B cell (primary cell): ENCODE measurements around the gene NFKBIL1. TPM values are rescaled to one million over a fixed set of nuclear protein-coding genes. Genes with fewer than 3 reads are reported as not detected.

Experiments
- ATAC-seq: fragments of 200-7000 bp; cut with Tn5 transposase; one replicate; pipeline ENCODE4 v1.10.0; 2021; ENCODE audit warnings: low read depth, mild to moderate bottlenecking, moderate number of reproducible peaks, moderate library complexity
- CTCF ChIA-PET: fragments of 350-600 bp; sonication (Branson Sonifier 250); formaldehyde crosslinking; loops from one replicate; lab custom pipeline; 2021; ENCODE audit warnings: antibody characterized with exemption, inconsistent platforms; lab: Charles Lee
- POLR2A ChIA-PET: fragments of 350-600 bp; sonication (Branson Sonifier 250); formaldehyde crosslinking; loops from one replicate; lab custom pipeline; 2021; ENCODE audit warnings: antibody characterized with exemption; lab: Charles Lee
- DNase-seq: peaks from one replicate; pipeline ENCODE4 v3.0.0; 2013
- H2AFZ ChIP-seq: 2 replicates; pipeline ENCODE4 v1.6.1; 2012; ENCODE audit warnings: mild to moderate bottlenecking, low read depth, low read length; ENCODE audit not compliant: insufficient read depth, poor library complexity, severe bottlenecking
- H3K27ac ChIP-seq, 2 donors: 1 replicate in 1 of 2; 2 replicates in 1 of 2; pipeline ENCODE4 v1.5.1; 2012 to 2013; ENCODE audit warnings: low read length in 2 of 2, mild to moderate bottlenecking in 2 of 2, moderate library complexity in 1 of 2
- H3K27me3 ChIP-seq, 4 experiments: fragments of 200-600 bp in 1 of 4; sonication (generic) in 1 of 4; replicated peaks in 1 of 4; 1 replicate in 2 of 4; 2 replicates in 2 of 4; pipeline versions ENCODE4 v1.6.1 to v1.7.0; 2013 to 2016; ENCODE audit warnings: low read length in 3 of 4, mild to moderate bottlenecking in 2 of 4, mixed read lengths in 1 of 4, moderate library complexity in 1 of 4; ENCODE audit not compliant: insufficient read depth in 4 of 4, control insufficient read depth in 3 of 4; ENCODE audit errors: control extremely low read depth in 1 of 4
- H3K36me3 ChIP-seq, 2 experiments: replicated peaks in 1 of 2; 1 replicate in 1 of 2; 2 replicates in 1 of 2; pipeline versions ENCODE4 v1.6.1 to v1.7.1; 2013; ENCODE audit warnings: low read length in 1 of 2; ENCODE audit not compliant: insufficient read depth in 2 of 2, control insufficient read depth in 1 of 2; ENCODE audit errors: control extremely low read depth in 1 of 2, extremely low read depth in 1 of 2
- H3K4me1 ChIP-seq, 2 donors: fragments of 200-600 bp in 1 of 2; sonication (generic) in 1 of 2; 1 replicate in 1 of 2; 2 replicates in 1 of 2; pipeline versions ENCODE4 v1.5.1 to v1.6.1; 2013 to 2017; ENCODE audit warnings: low read length in 2 of 2; ENCODE audit not compliant: control insufficient read depth in 2 of 2, insufficient read depth in 2 of 2
- H3K4me2 ChIP-seq: replicated peaks from 2 replicates; pipeline ENCODE3; 2012; ENCODE audit warnings: mild to moderate bottlenecking, low read depth, low read length; ENCODE audit not compliant: poor library complexity, severe bottlenecking
- H3K4me3 ChIP-seq, 5 experiments: fragments of 200-600 bp in 1 of 5; sonication (generic) in 1 of 5; 1 replicate in 3 of 5; 2 replicates in 2 of 5; pipeline versions ENCODE4 v1.5.1 to v1.7.0; 2011 to 2016; ENCODE audit warnings: low read length in 4 of 5, mild to moderate bottlenecking in 4 of 5, low read depth in 2 of 5, control low read depth in 1 of 5, moderate library complexity in 1 of 5; ENCODE audit not compliant: insufficient read depth in 1 of 5; ENCODE audit errors: control extremely low read depth in 1 of 5, extremely low read depth in 1 of 5
- H3K79me2 ChIP-seq: fragments of 200-600 bp; sonication (generic); one replicate; pipeline ENCODE4 v1.6.0; 2016; ENCODE audit warnings: low read length; ENCODE audit not compliant: control insufficient read depth, insufficient read depth
- H3K9ac ChIP-seq: fragments of 200-600 bp; sonication (generic); 2 replicates; pipeline ENCODE4 v1.6.1; 2017; ENCODE audit warnings: mild to moderate bottlenecking, low read length, moderate library complexity
- H3K9me3 ChIP-seq, 3 donors: one replicate each; pipeline versions ENCODE4 v1.6.1 to v1.7.1; 2013; ENCODE audit warnings: low read length in 2 of 3; ENCODE audit not compliant: control insufficient read depth in 2 of 3, insufficient read depth in 1 of 3; ENCODE audit errors: control extremely low read depth in 1 of 3
- H4K20me1 ChIP-seq: 2 replicates; pipeline ENCODE4 v1.6.0; 2012; ENCODE audit warnings: mild to moderate bottlenecking, low read length; ENCODE audit not compliant: insufficient read depth, control insufficient read depth, poor library complexity, severe bottlenecking
- H3K27ac Mint-ChIP-seq: one replicate; pipeline ENCODE4 v1.8.0; 2021; ENCODE audit warnings: mixed read lengths
- H3K27me3 Mint-ChIP-seq: one replicate; pipeline ENCODE4 v1.8.0; 2021; ENCODE audit warnings: mixed read lengths
- H3K4me1 Mint-ChIP-seq: one replicate; pipeline ENCODE4 v1.8.0; 2021; ENCODE audit warnings: mixed read lengths
- H3K4me3 Mint-ChIP-seq: one replicate; pipeline ENCODE4 v1.8.0; 2021; ENCODE audit warnings: mixed read lengths
- H3K9me3 Mint-ChIP-seq: one replicate; pipeline ENCODE4 v1.8.0; 2022; ENCODE audit warnings: mixed read lengths; ENCODE audit not compliant: insufficient read depth
- CTCF ChIP-seq: fragments of 200-600 bp; IDR thresholded peaks from one replicate; pipeline ENCODE4 v1.8.0; 2022; ENCODE audit warnings: antibody characterized with exemption, mild to moderate bottlenecking
- EZH2 ChIP-seq: IDR thresholded peaks from 2 replicates; pipeline ENCODE4 v1.6.1; 2012; ENCODE audit warnings: borderline replicate concordance, low read depth, mild to moderate bottlenecking, moderate library complexity, low read length; ENCODE audit not compliant: insufficient read depth, poor library complexity, severe bottlenecking
- WGBS: methylation state at CpG from one replicate; pipeline ENCODE4 v1.1.5; 2013; ENCODE audit warnings: missing lambda C conversion rate; ENCODE audit not compliant: insufficient coverage; 5-methylcytosine and 5-hydroxymethylcytosine counted together
- intact Hi-C: fragments of 100-400 bp; cut with micrococcal nuclease; formaldehyde crosslinking; loops from one replicate; pipeline ENCODE4 v1.10.0; 2022
- polyA plus RNA-seq: library from polyadenylated mRNA; depleted of rRNA; stranded (reverse); fragments of >200 nt; gene quantifications from 2 replicates; pipeline ENCODE4 v1.2.3, GENCODE V29; 2012
- total RNA-seq, 2 donors: library from RNA; stranded (reverse); fragments of 120-200 nt in 1 of 2; gene quantifications; 1 replicate in 1 of 2; 2 replicates in 1 of 2; pipeline versions ENCODE4 v1.2.3 to v1.2.4, GENCODE V29; 2013 to 2022

The NFKBIL1 gene
- total and polyA plus RNA-seq, 2 donors (not counting 1 experiment from before 2014, with no cell fraction given): 10.3 to 18.4 TPM

- peaks cover 7% of the 10 kb centered on the region for H3K27me3 Mint-ChIP-seq
- no peaks in the 10 kb centered on the region for H3K9me3 ChIP-seq
- intact Hi-C loops: no loop called here
- H3K4me1 ChIP-seq: no peaks in the 10 kb centered on the region
- DNase-seq: no peak
- no peaks in the 10 kb centered on the region for H3K36me3 ChIP-seq
- WGBS: no CpG with 5 or more reads among the region's 3 CpGs
- H3K27ac ChIP-seq: no peak overlapping the region
- H3K27ac Mint-ChIP-seq: no peak overlapping the region
- no peak overlapping the region for H2AFZ ChIP-seq
- CTCF ChIA-PET: no interaction called here
- no peaks in the 10 kb centered on the region for H3K79me2 ChIP-seq
- no peak overlapping the region for H3K4me2 ChIP-seq
- no peak overlapping the region for H3K4me3 ChIP-seq
- no peaks in the 10 kb centered on the region for H4K20me1 ChIP-seq
- H3K27me3 ChIP-seq: peaks cover 0 to 2% (median 0%) of the 10 kb centered on the region in 4 experiments
- H3K4me3 Mint-ChIP-seq: no peak overlapping the region
- no peaks in the 10 kb centered on the region for H3K9me3 Mint-ChIP-seq
- TF ChIP-seq CTCF: no peak
- POLR2A ChIA-PET: no interaction called here
- H3K4me1 Mint-ChIP-seq: no peaks in the 10 kb centered on the region
- no peak overlapping the region for H3K9ac ChIP-seq
- no peak for ATAC-seq
These were observed 25.6 kb upstream of the NFKBIL1 start for GRCh38 chr6:31521835-31522234.

GRCh38 chr6:31525553-31525931, 21.9 kb upstream of the NFKBIL1 start:
- Mint-ChIP-seq H3K9me3 (no peaks in the 10 kb centered on the region), H3K4me1 (no peaks in the 10 kb centered on the region), H3K27me3 (peaks cover under 1% of the 10 kb centered on the region), H3K27ac (no peak overlapping the region), H3K4me3 (no peak overlapping the region)
- Histone ChIP-seq H3K79me2 (no peaks in the 10 kb centered on the region), H4K20me1 (peaks cover 9% of the 10 kb centered on the region), H3K4me3 (no peak overlapping the region), H2AFZ (no peak overlapping the region), H3K36me3 (peaks cover 0 to 8% of the 10 kb centered on the region in 2 experiments), H3K9ac (no peak overlapping the region), H3K27ac (no peak overlapping the region), H3K4me1 (no peaks in the 10 kb centered on the region), H3K9me3 (no peaks in the 10 kb centered on the region), H3K4me2 (no peak overlapping the region), H3K27me3 (no peaks in the 10 kb centered on the region)
- intact Hi-C loops: no loop called here
- TF ChIP-seq EZH2 (no peak), CTCF (no peak)
- 100% methylated on average over 2 of the region's 8 CpGs for WGBS
- CTCF ChIA-PET: no interaction called here
- POLR2A ChIA-PET: interaction anchor here (0.6 kb wide), 1 partner anchor 10 kb away, joined by 3 read pairs; no protein-coding TSS in a partner anchor
- no peak for ATAC-seq
- no peak for DNase-seq
